Measurements from ENCODE around the gene TMF1.

TMF1 gene

GRCh38 chr3:69092030-69092516 lies 39.9 kb upstream of the TMF1 start:
- TF ChIP-seq MAX (IDR thresholded peaks at IDR 0.05; ENCODE audit: low read depth, low read length) (peak; percentile 14; the same call in 1 of the 2 replicates), MYC (IDR thresholded peaks at IDR 0.05; ENCODE audit: low read depth, low read length) (no peak)
- peak overlapping the region; percentile 41 for H3K4me3 ChIP-seq (ENCODE audit: low read depth, low read length)
- peak; percentile 68 for DNase-seq (ENCODE audit: low read depth)

GRCh38 chr3:69091389-69092029 lies 39.4 kb upstream of the TMF1 start:
- no peak for TF ChIP-seq CTCF (IDR thresholded peaks at IDR 0.05; ENCODE audit: low read depth, low read length)
- TF ChIP-seq POLR2A (IDR thresholded peaks at IDR 0.05; ENCODE audit: extremely low read depth, insufficient read length) = no peak
- no peak for TF ChIP-seq MYC (IDR thresholded peaks at IDR 0.05; ENCODE audit: low read depth, low read length)
- no peak for TF ChIP-seq MAX (IDR thresholded peaks at IDR 0.05; ENCODE audit: low read depth, low read length)
- peak overlapping the region; percentile 12 for H3K4me3 ChIP-seq (ENCODE audit: low read depth, low read length)
- DNase-seq (ENCODE audit: low read depth) = no peak

GRCh38 chr3:69090021-69090420 lies 37.9 kb upstream of the TMF1 start:
- no peak for DNase-seq (ENCODE audit: low read depth)
- H3K4me3 ChIP-seq (ENCODE audit: low read depth, low read length) = no peak overlapping the region
- no peak for TF ChIP-seq MAX (IDR thresholded peaks at IDR 0.05; ENCODE audit: low read depth, low read length)
- no peak for TF ChIP-seq MYC (IDR thresholded peaks at IDR 0.05; ENCODE audit: low read depth, low read length)
- TF ChIP-seq CTCF (IDR thresholded peaks at IDR 0.05; ENCODE audit: low read depth, low read length) = no peak
- TF ChIP-seq POLR2A (IDR thresholded peaks at IDR 0.05; ENCODE audit: extremely low read depth, insufficient read length) = no peak

GRCh38 chr3:69088063-69088462 lies 35.9 kb upstream of the TMF1 start:
- DNase-seq (ENCODE audit: low read depth) = no peak
- TF ChIP-seq CTCF (IDR thresholded peaks at IDR 0.05; ENCODE audit: low read depth, low read length) (no peak), POLR2A (IDR thresholded peaks at IDR 0.05; ENCODE audit: extremely low read depth, insufficient read length) (no peak), MAX (IDR thresholded peaks at IDR 0.05; ENCODE audit: low read depth, low read length) (no peak), MYC (IDR thresholded peaks at IDR 0.05; ENCODE audit: low read depth, low read length) (no peak)
- peak overlapping the region; percentile 19 for H3K4me3 ChIP-seq (ENCODE audit: low read depth, low read length)

GRCh38 chr3:69087030-69087791 lies 35.1 kb upstream of the TMF1 start:
- no peak for DNase-seq (ENCODE audit: low read depth)
- peak overlapping the region; percentile 19 for H3K4me3 ChIP-seq (ENCODE audit: low read depth, low read length)
- TF ChIP-seq CTCF (IDR thresholded peaks at IDR 0.05; ENCODE audit: low read depth, low read length) = no peak
- no peak for TF ChIP-seq POLR2A (IDR thresholded peaks at IDR 0.05; ENCODE audit: extremely low read depth, insufficient read length)
- no peak for TF ChIP-seq MYC (IDR thresholded peaks at IDR 0.05; ENCODE audit: low read depth, low read length)
- TF ChIP-seq MAX (IDR thresholded peaks at IDR 0.05; ENCODE audit: low read depth, low read length) = no peak
